HEK293 (cell line): ENCODE measurements around the gene MZB1.

ENCODE experiments used
- CTCF ChIA-PET: fragments of 350-600 bp; formaldehyde crosslinking; extraction: SDS; loops from one replicate; lab custom pipeline; 2021; ENCODE audit warnings: antibody characterized with exemption; lab: Yijun Ruan, JAX
- POLR2A ChIA-PET: fragments of 300-600 bp; formaldehyde crosslinking; extraction: SDS; loops from one replicate; lab custom pipeline; 2020; ENCODE audit warnings: antibody characterized with exemption, inconsistent platforms; lab: Yijun Ruan, JAX
- H3K27ac ChIP-seq: fragments of 200-500 bp; sonication (Bioruptor generic); 2 replicates; pipeline ENCODE4 v1.5.1; 2014; ENCODE audit warnings: low read depth, low read length, control low read depth, inconsistent platforms; ENCODE audit errors: extremely low read depth
- H3K36me3 ChIP-seq, 2 experiments: fragments of 200-500 bp in 1 of 2; sonication (Bioruptor generic) in 1 of 2; 1 replicate in 1 of 2; 2 replicates in 1 of 2; pipeline ENCODE4 v1.5.1; 2014 to 2017; ENCODE audit warnings: inconsistent platforms in 2 of 2, low read length in 2 of 2; ENCODE audit not compliant: control insufficient read depth in 2 of 2, insufficient read depth in 1 of 2
- H3K4me1 ChIP-seq: fragments of 200-500 bp; sonication (Bioruptor generic); 2 replicates; pipeline ENCODE4 v1.5.1; 2014; ENCODE audit warnings: mild to moderate bottlenecking, low read length, inconsistent platforms; ENCODE audit not compliant: control insufficient read depth, insufficient read depth
- H3K4me3 ChIP-seq: 2 replicates; pipeline ENCODE4 v1.5.1; 2011; ENCODE audit warnings: low read depth, mild to moderate bottlenecking, control low read depth, low read length, moderate library complexity
- H3K9me3 ChIP-seq: fragments of 200-500 bp; sonication (Bioruptor generic); 2 replicates; pipeline ENCODE4 v1.5.1; 2014; ENCODE audit warnings: low read depth, low read length, inconsistent platforms; ENCODE audit not compliant: control insufficient read depth, insufficient read depth
- KLF16 ChIP-seq: fragments of 450-650 bp; formaldehyde crosslinking; IDR thresholded peaks from 2 replicates; pipeline ENCODE4 v1.5.1; 2017; ENCODE audit warnings: missing biosample characterization, missing genetic modification characterization
- PRDM1 ChIP-seq: fragments of 450-650 bp; formaldehyde crosslinking; IDR thresholded peaks from 2 replicates; pipeline ENCODE4; 2016; ENCODE audit warnings: missing biosample characterization, missing genetic modification characterization
- SCRT1 ChIP-seq: fragments of 450-650 bp; formaldehyde crosslinking; IDR thresholded peaks from 2 replicates; pipeline ENCODE4 v1.5.1; 2016; ENCODE audit warnings: missing biosample characterization, missing genetic modification characterization, borderline replicate concordance
- SP2 ChIP-seq: fragments of 450-650 bp; formaldehyde crosslinking; IDR thresholded peaks from 2 replicates; pipeline ENCODE4 v1.5.1; 2016; ENCODE audit warnings: missing biosample characterization, missing genetic modification characterization
- SP7 ChIP-seq: fragments of 450-650 bp; formaldehyde crosslinking; IDR thresholded peaks from 2 replicates; pipeline ENCODE4 v1.5.1; 2016; ENCODE audit warnings: missing biosample characterization, missing genetic modification characterization
- YY2 ChIP-seq: fragments of 450-650 bp; formaldehyde crosslinking; IDR thresholded peaks from 2 replicates; pipeline ENCODE4 v1.5.1; 2016; ENCODE audit warnings: missing biosample characterization, missing genetic modification characterization
- ZBTB21 ChIP-seq: fragments of 450-650 bp; formaldehyde crosslinking; IDR thresholded peaks from 2 replicates; pipeline ENCODE4 v1.5.1; 2017; ENCODE audit warnings: missing biosample characterization, missing genetic modification characterization
- ZFP3 ChIP-seq: fragments of 450-650 bp; formaldehyde crosslinking; IDR thresholded peaks from 2 replicates; pipeline ENCODE4 v1.5.1; 2016; ENCODE audit warnings: low read depth, missing biosample characterization, missing genetic modification characterization
- ZFP41 ChIP-seq: fragments of 450-650 bp; formaldehyde crosslinking; IDR thresholded peaks from 2 replicates; pipeline ENCODE4 v1.5.1; 2016; ENCODE audit warnings: missing biosample characterization, missing genetic modification characterization, borderline replicate concordance
- ZNF132 ChIP-seq: fragments of 450-650 bp; formaldehyde crosslinking; IDR thresholded peaks from 2 replicates; pipeline ENCODE4 v1.5.1; 2017; ENCODE audit warnings: missing biosample characterization, missing genetic modification characterization, borderline replicate concordance
- ZNF184 ChIP-seq: fragments of 450-650 bp; IDR thresholded peaks from 2 replicates; pipeline ENCODE4 v1.5.1; 2018; ENCODE audit warnings: missing biosample characterization, mild to moderate bottlenecking, missing genetic modification characterization
- ZNF19 ChIP-seq: fragments of 450-650 bp; formaldehyde crosslinking; IDR thresholded peaks from 2 replicates; pipeline ENCODE4; 2016; ENCODE audit warnings: missing biosample characterization, missing genetic modification characterization, low read depth
- ZNF2 ChIP-seq: fragments of 450-650 bp; formaldehyde crosslinking; IDR thresholded peaks from 2 replicates; pipeline ENCODE4 v1.5.1; 2016; ENCODE audit warnings: missing biosample characterization, missing genetic modification characterization
- ZNF23 ChIP-seq: fragments of 450-650 bp; formaldehyde crosslinking; IDR thresholded peaks from 2 replicates; pipeline ENCODE4 v1.5.1; 2016; ENCODE audit warnings: missing biosample characterization, missing genetic modification characterization, borderline replicate concordance
- ZNF311 ChIP-seq: fragments of 450-650 bp; formaldehyde crosslinking; IDR thresholded peaks from 2 replicates; pipeline ENCODE4 v1.5.1; 2017; ENCODE audit warnings: missing biosample characterization, missing genetic modification characterization, borderline replicate concordance
- ZNF366 ChIP-seq: fragments of 450-650 bp; formaldehyde crosslinking; conservative IDR thresholded peaks from 2 replicates; pipeline ENCODE4 v1.5.1; 2016; ENCODE audit warnings: missing biosample characterization, missing genetic modification characterization
- ZNF423 ChIP-seq: fragments of 450-650 bp; formaldehyde crosslinking; IDR thresholded peaks from 2 replicates; pipeline ENCODE4 v1.5.1; 2016; ENCODE audit warnings: missing biosample characterization, missing genetic modification characterization
- ZNF555 ChIP-seq: fragments of 450-650 bp; formaldehyde crosslinking; conservative IDR thresholded peaks from 2 replicates; pipeline ENCODE4 v1.5.1; 2017; ENCODE audit warnings: missing biosample characterization, mild to moderate bottlenecking, missing genetic modification characterization, inconsistent platforms
- ZNF658 ChIP-seq: fragments of 450-650 bp; formaldehyde crosslinking; IDR thresholded peaks from 2 replicates; pipeline ENCODE4; 2016; ENCODE audit warnings: missing biosample characterization, missing genetic modification characterization
- ZNF791 ChIP-seq: fragments of 450-650 bp; formaldehyde crosslinking; IDR thresholded peaks from 2 replicates; pipeline ENCODE4 v1.5.1; 2016; ENCODE audit warnings: missing biosample characterization, missing genetic modification characterization
- ZNF792 ChIP-seq: fragments of 450-650 bp; formaldehyde crosslinking; IDR thresholded peaks from 2 replicates; pipeline ENCODE4 v1.5.1; 2016; ENCODE audit warnings: missing biosample characterization, missing genetic modification characterization
- ZSCAN23 ChIP-seq: fragments of 450-650 bp; formaldehyde crosslinking; IDR thresholded peaks from 2 replicates; pipeline ENCODE4 v1.5.1; 2016; ENCODE audit warnings: missing biosample characterization, missing genetic modification characterization
- TF ChIP-seq, protein P1 (sequence below): fragments of 450-650 bp; formaldehyde crosslinking; IDR thresholded peaks from 2 replicates; pipeline ENCODE4 v1.5.1; 2016; ENCODE audit warnings: missing biosample characterization, missing genetic modification characterization
- TF ChIP-seq, protein P2 (sequence below): fragments of 450-650 bp; formaldehyde crosslinking; IDR thresholded peaks from 2 replicates; pipeline ENCODE4 v1.5.1; 2016; ENCODE audit warnings: missing biosample characterization, missing genetic modification characterization
- TF ChIP-seq, protein P3 (sequence below): fragments of 450-650 bp; formaldehyde crosslinking; IDR thresholded peaks from 2 replicates; pipeline ENCODE4 v1.5.1; 2016; ENCODE audit warnings: missing biosample characterization, missing genetic modification characterization
- TF ChIP-seq, protein P4 (sequence below): fragments of 450-650 bp; formaldehyde crosslinking; IDR thresholded peaks from 2 replicates; pipeline ENCODE4 v1.5.1; 2016; ENCODE audit warnings: missing biosample characterization, missing genetic modification characterization
- TF ChIP-seq, protein P5 (sequence below): fragments of 450-650 bp; formaldehyde crosslinking; IDR thresholded peaks from 2 replicates; pipeline ENCODE4 v1.5.1; 2017; ENCODE audit warnings: missing biosample characterization, missing genetic modification characterization

The MZB1 gene

DNA sequence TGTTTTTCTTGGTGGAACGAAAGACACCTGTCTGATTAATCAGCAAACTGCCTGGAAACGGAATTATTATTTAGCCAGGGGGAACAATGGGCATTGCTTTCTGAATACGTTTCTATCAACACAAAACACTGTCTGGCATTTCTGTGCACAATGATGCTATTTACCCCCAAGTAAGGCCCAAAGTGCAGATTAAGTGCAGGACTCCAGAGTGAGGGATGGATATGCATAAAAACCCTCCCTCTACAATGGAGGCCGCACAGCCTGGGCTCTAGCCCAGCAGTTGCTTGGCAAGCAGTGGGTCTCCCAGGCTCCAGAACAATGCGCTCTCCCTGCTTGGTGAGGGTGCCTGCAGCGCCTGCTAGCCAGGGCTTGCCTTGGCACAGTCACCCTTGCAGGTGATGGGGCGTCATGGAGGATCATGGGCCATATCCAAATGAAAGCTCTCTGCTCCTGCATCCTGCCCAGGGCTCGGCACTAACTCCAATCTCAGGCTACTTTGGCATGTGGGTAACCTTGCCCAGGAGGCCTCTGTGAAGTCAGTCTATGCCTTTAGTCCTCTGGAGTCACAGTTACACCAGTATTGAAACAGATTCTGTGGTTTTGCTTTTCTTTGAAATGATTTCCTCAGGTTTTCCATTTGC, 25.6 kb upstream of the MZB1 start:
- H3K4me3 ChIP-seq, result no peak overlapping the region
- TF ChIP-seq ZNF132 (tag by site-specific recombination) (no peak), ZBTB21 (no peak), YY2 (tag by site-specific recombination) (no peak), SP7 (tag by site-specific recombination) (no peak), ZNF19 (tag by site-specific recombination) (no peak), ZFP3 (no peak), ZNF555 (tag by site-specific recombination) (no peak), ZNF366 (tag by site-specific recombination) (no peak), ZFP41 (no peak), ZNF423 (tag by site-specific recombination) (no peak), ZNF184 (tag by site-specific recombination) (no peak), SP2 (tag by site-specific recombination) (no peak), ZNF658 (no peak), ZNF791 (tag by site-specific recombination) (no peak)
- TF ChIP-seq, protein P1, sequence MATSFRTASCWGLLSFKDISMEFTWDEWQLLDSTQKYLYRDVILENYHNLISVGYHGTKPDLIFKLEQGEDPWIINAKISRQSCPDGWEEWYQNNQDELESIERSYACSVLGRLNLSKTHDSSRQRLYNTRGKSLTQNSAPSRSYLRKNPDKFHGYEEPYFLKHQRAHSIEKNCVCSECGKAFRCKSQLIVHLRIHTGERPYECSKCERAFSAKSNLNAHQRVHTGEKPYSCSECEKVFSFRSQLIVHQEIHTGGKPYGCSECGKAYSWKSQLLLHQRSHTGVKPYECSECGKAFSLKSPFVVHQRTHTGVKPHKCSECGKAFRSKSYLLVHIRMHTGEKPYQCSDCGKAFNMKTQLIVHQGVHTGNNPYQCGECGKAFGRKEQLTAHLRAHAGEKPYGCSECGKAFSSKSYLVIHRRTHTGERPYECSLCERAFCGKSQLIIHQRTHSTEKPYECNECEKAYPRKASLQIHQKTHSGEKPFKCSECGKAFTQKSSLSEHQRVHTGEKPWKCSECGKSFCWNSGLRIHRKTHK (tag by site-specific recombination), result no peak
- TF ChIP-seq, protein P2, sequence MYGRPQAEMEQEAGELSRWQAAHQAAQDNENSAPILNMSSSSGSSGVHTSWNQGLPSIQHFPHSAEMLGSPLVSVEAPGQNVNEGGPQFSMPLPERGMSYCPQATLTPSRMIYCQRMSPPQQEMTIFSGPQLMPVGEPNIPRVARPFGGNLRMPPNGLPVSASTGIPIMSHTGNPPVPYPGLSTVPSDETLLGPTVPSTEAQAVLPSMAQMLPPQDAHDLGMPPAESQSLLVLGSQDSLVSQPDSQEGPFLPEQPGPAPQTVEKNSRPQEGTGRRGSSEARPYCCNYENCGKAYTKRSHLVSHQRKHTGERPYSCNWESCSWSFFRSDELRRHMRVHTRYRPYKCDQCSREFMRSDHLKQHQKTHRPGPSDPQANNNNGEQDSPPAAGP, result no peak
- TF ChIP-seq, all 188 proteins: peak for 0
- peaks cover 3% of the 10 kb centered on the region; the same call in 1 of the 2 replicates for H3K4me1 ChIP-seq
- no peak overlapping the region for H3K27ac ChIP-seq
- POLR2A ChIA-PET, result no interaction called here
- H3K36me3 ChIP-seq, result peaks cover 13 to 69% of the 10 kb centered on the region in 2 experiments
- H3K9me3 ChIP-seq, result no peaks in the 10 kb centered on the region
- CTCF ChIA-PET, result interaction anchor here (0.6 to 2.6 kb wide), 3 partner anchors 13 to 365 kb away, joined by 3 to 9 read pairs (median 5); no protein-coding TSS in a partner anchor

DNA sequence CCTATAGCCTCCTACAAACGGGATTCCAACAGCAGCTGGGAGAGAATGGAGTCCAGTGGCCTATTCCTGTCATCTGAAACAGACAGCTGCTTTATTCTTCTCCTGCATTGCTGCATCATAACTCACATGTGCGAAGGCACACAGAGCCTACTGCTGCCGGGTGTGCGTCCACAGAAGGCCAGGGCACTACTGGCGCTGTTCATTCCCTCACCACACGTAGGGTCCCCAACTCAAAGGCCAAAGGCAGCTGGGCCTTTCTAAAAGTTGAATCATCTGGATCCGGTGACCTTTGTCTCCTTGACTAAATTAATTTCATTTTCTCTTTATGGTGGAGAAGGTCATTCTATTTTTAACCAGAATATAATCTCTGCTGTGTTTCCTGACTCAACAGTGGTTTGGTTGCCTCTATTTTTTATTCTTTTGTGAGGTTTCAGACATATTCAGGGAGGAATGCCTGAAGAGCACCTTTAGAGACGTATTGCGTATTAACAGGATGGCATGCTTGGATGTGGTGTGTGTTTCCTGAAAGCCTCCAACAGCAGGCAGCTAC, 24.9 kb upstream of the MZB1 start:
- H3K4me1 ChIP-seq, result peaks cover 3% of the 10 kb centered on the region; the same call in 1 of the 2 replicates
- ChIA-PET POLR2A (no interaction called here), CTCF (interaction anchor here (0.6 to 2.6 kb wide), 7 partner anchors 8 to 459 kb away, joined by 3 to 9 read pairs (median 4); partner anchors contain the start of gene SPATA24)
- peaks cover 10 to 62% of the 10 kb centered on the region in 2 experiments for H3K36me3 ChIP-seq
- no peak overlapping the region for H3K27ac ChIP-seq
- no peak overlapping the region for H3K4me3 ChIP-seq
- H3K9me3 ChIP-seq, result no peaks in the 10 kb centered on the region
- TF ChIP-seq, protein P3, sequence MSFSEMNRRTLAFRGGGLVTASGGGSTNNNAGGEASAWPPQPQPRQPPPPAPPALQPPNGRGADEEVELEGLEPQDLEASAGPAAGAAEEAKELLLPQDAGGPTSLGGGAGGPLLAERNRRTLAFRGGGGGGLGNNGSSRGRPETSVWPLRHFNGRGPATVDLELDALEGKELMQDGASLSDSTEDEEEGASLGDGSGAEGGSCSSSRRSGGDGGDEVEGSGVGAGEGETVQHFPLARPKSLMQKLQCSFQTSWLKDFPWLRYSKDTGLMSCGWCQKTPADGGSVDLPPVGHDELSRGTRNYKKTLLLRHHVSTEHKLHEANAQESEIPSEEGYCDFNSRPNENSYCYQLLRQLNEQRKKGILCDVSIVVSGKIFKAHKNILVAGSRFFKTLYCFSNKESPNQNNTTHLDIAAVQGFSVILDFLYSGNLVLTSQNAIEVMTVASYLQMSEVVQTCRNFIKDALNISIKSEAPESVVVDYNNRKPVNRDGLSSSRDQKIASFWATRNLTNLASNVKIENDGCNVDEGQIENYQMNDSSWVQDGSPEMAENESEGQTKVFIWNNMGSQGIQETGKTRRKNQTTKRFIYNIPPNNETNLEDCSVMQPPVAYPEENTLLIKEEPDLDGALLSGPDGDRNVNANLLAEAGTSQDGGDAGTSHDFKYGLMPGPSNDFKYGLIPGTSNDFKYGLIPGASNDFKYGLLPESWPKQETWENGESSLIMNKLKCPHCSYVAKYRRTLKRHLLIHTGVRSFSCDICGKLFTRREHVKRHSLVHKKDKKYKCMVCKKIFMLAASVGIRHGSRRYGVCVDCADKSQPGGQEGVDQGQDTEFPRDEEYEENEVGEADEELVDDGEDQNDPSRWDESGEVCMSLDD, result no peak
- TF ChIP-seq, protein P4, sequence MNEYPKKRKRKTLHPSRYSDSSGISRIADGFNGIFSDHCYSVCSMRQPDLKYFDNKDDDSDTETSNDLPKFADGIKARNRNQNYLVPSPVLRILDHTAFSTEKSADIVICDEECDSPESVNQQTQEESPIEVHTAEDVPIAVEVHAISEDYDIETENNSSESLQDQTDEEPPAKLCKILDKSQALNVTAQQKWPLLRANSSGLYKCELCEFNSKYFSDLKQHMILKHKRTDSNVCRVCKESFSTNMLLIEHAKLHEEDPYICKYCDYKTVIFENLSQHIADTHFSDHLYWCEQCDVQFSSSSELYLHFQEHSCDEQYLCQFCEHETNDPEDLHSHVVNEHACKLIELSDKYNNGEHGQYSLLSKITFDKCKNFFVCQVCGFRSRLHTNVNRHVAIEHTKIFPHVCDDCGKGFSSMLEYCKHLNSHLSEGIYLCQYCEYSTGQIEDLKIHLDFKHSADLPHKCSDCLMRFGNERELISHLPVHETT, result no peak
- TF ChIP-seq, protein P2, result no peak
- TF ChIP-seq ZNF23 (tag by site-specific recombination), result no peak
- TF ChIP-seq PRDM1 (tag by site-specific recombination), result no peak
- no peak for TF ChIP-seq ZNF311 (tag by site-specific recombination)
- TF ChIP-seq ZNF184 (tag by site-specific recombination), result no peak
- TF ChIP-seq KLF16, result no peak
- no peak for TF ChIP-seq ZNF2
- TF ChIP-seq, protein P5, sequence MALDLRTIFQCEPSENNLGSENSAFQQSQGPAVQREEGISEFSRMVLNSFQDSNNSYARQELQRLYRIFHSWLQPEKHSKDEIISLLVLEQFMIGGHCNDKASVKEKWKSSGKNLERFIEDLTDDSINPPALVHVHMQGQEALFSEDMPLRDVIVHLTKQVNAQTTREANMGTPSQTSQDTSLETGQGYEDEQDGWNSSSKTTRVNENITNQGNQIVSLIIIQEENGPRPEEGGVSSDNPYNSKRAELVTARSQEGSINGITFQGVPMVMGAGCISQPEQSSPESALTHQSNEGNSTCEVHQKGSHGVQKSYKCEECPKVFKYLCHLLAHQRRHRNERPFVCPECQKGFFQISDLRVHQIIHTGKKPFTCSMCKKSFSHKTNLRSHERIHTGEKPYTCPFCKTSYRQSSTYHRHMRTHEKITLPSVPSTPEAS (tag by site-specific recombination), result no peak
- no peak for TF ChIP-seq ZNF792
- no peak for TF ChIP-seq ZSCAN23
- TF ChIP-seq SCRT1 (tag by site-specific recombination), result no peak
